Vagina (tissue), 2 donors: ENCODE results near the gene SYT5. TPM values are rescaled to one million over a fixed set of nuclear protein-coding genes. Genes with fewer than 3 reads are reported as not detected.
"Not testable (repeated sequence)": the region's sequence is repeated elsewhere in the genome, so short reads cannot be mapped to it uniquely, and the experiment has no call there.

Source experiments
- DNase-seq, 2 donors: peaks; one replicate each; pipeline ENCODE4 v3.0.0-alpha.2; 2017; ENCODE audit errors: extremely low spot score in 2 of 2
- H3K27ac ChIP-seq: fragments of 200-600 bp; sonication (generic); one replicate; pipeline ENCODE4 v1.5.1; 2019
- H3K27me3 ChIP-seq: fragments of 200-600 bp; sonication (generic); one replicate; pipeline ENCODE4 v1.5.1; 2019
- H3K36me3 ChIP-seq, 2 donors: fragments of 200-600 bp; sonication (generic); one replicate each; pipeline ENCODE4 v1.5.1; 2017 to 2019
- H3K4me1 ChIP-seq: fragments of 200-600 bp; sonication (generic); one replicate; pipeline ENCODE4 v1.5.1; 2019
- H3K4me3 ChIP-seq, 2 donors: fragments of 200-600 bp; sonication (generic); 1 replicate in 1 of 2; 2 replicates in 1 of 2; pipeline ENCODE4 v1.5.1; 2016 to 2019
- H3K9me3 ChIP-seq: fragments of 200-600 bp; sonication (generic); one replicate; pipeline ENCODE4 v1.5.1; 2019
- CTCF ChIP-seq, 3 experiments: fragments of 450-650 bp in 2 of 3; fragments of 200-600 bp in 1 of 3; sonication (generic) in 1 of 3; IDR thresholded peaks; one replicate each; pipeline ENCODE4 v1.5.1; 2017 to 2019; ENCODE audit warnings: antibody characterized with exemption in 3 of 3, mild to moderate bottlenecking in 2 of 3, moderate library complexity in 2 of 3
- POLR2A ChIP-seq, 2 donors: fragments of 450-650 bp; IDR thresholded peaks; one replicate each; pipeline ENCODE4 v1.6.1; 2017; ENCODE audit warnings: antibody characterized with exemption in 2 of 2, mild to moderate bottlenecking in 2 of 2, moderate library complexity in 2 of 2
- POLR2AphosphoS5 ChIP-seq, 2 donors: sonication (generic); formaldehyde crosslinking; IDR thresholded peaks; one replicate each; pipeline ENCODE4 v1.9.0; 2017; ENCODE audit warnings: antibody characterized with exemption in 2 of 2, mild to moderate bottlenecking in 2 of 2, low read depth in 1 of 2; ENCODE audit not compliant: insufficient read depth in 1 of 2
- intact Hi-C: fragments of 100-400 bp; cut with DNase I; formaldehyde crosslinking; loops from one replicate; pipeline ENCODE4 v1.15.1; 2023
- total RNA-seq: library from RNA; depleted of rRNA; stranded (reverse); fragments of >200 nt; gene quantifications from one replicate; pipeline ENCODE4 v1.2.3, GENCODE V29; 2016

The SYT5 gene
- total RNA-seq, 1 donor from 2014 or later = not detected

GRCh38 chr19:55228015-55228391, 47.9 kb upstream of the SYT5 start:
- H3K27me3 ChIP-seq = no peaks in the 10 kb centered on the region
- peaks cover 0 to 46% of the 10 kb centered on the region in 2 donors for H3K36me3 ChIP-seq
- intact Hi-C loops = no loop called here
- H3K4me1 ChIP-seq = no peaks in the 10 kb centered on the region
- DNase-seq = no peak
- no peak for TF ChIP-seq POLR2A (IDR thresholded peaks at IDR 0.05)
- TF ChIP-seq POLR2AphosphoS5 (IDR thresholded peaks at IDR 0.05; ENCODE audit: insufficient read depth in 1 of 2, low read depth in 1 of 2) = no peak
- TF ChIP-seq CTCF (IDR thresholded peaks at IDR 0.05) = no peak
- H3K9me3 ChIP-seq = no peaks in the 10 kb centered on the region
- no peak overlapping the region for H3K27ac ChIP-seq
- no peak overlapping the region for H3K4me3 ChIP-seq

- H3K9me3 ChIP-seq = no peaks in the 10 kb centered on the region
- intact Hi-C loops = no loop called here
- no peaks in the 10 kb centered on the region for H3K4me1 ChIP-seq
- no peak overlapping the region for H3K27ac ChIP-seq
- H3K4me3 ChIP-seq = no peak overlapping the region
- TF ChIP-seq CTCF (IDR thresholded peaks at IDR 0.05) (no peak), POLR2A (IDR thresholded peaks at IDR 0.05) (no peak), POLR2AphosphoS5 (IDR thresholded peaks at IDR 0.05; ENCODE audit: insufficient read depth in 1 of 2, low read depth in 1 of 2) (no peak)
- H3K27me3 ChIP-seq = no peaks in the 10 kb centered on the region
- H3K36me3 ChIP-seq = peaks cover 0 to 46% of the 10 kb centered on the region in 2 donors
- no peak for DNase-seq
Measured at GRCh38 chr19:55227241-55228014, 47.3 kb upstream of the SYT5 start.

- Histone ChIP-seq H3K36me3 (peaks cover 0 to 43% of the 10 kb centered on the region in 2 donors), H3K27me3 (no peaks in the 10 kb centered on the region), H3K4me1 (no peaks in the 10 kb centered on the region), H3K27ac (no peak overlapping the region), H3K9me3 (no peaks in the 10 kb centered on the region), H3K4me3 (no peak overlapping the region)
- no peak for DNase-seq
- TF ChIP-seq POLR2AphosphoS5 (IDR thresholded peaks at IDR 0.05; ENCODE audit: insufficient read depth in 1 of 2, low read depth in 1 of 2) (no peak), CTCF (IDR thresholded peaks at IDR 0.05) (no peak), POLR2A (IDR thresholded peaks at IDR 0.05) (no peak)
- intact Hi-C loops = no loop called here
Measured at GRCh38 chr19:55226788-55227187, 46.7 kb upstream of the SYT5 start.

- Histone ChIP-seq H3K36me3 (peaks cover 0 to 38% of the 10 kb centered on the region in 2 donors), H3K4me1 (no peaks in the 10 kb centered on the region), H3K27ac (no peak overlapping the region), H3K4me3 (no peak overlapping the region), H3K9me3 (no peaks in the 10 kb centered on the region), H3K27me3 (no peaks in the 10 kb centered on the region)
- no peak for DNase-seq
- intact Hi-C loops = no loop called here
- TF ChIP-seq CTCF (IDR thresholded peaks at IDR 0.05) (no peak), POLR2AphosphoS5 (IDR thresholded peaks at IDR 0.05; ENCODE audit: insufficient read depth in 1 of 2, low read depth in 1 of 2) (no peak), POLR2A (IDR thresholded peaks at IDR 0.05) (no peak)
Measured at GRCh38 chr19:55226273-55226672, 46.2 kb upstream of the SYT5 start.

- no peak for DNase-seq
- no peaks in the 10 kb centered on the region for H3K4me1 ChIP-seq
- TF ChIP-seq CTCF (IDR thresholded peaks at IDR 0.05) = no peak
- TF ChIP-seq POLR2A (IDR thresholded peaks at IDR 0.05) = no peak
- TF ChIP-seq POLR2AphosphoS5 (IDR thresholded peaks at IDR 0.05; ENCODE audit: insufficient read depth in 1 of 2, low read depth in 1 of 2) = no peak
- H3K27ac ChIP-seq = no peak overlapping the region
- H3K27me3 ChIP-seq = no peaks in the 10 kb centered on the region
- H3K4me3 ChIP-seq = no peak overlapping the region
- no peaks in the 10 kb centered on the region for H3K9me3 ChIP-seq
- intact Hi-C loops = no loop called here
- H3K36me3 ChIP-seq = peaks cover 0 to 30% of the 10 kb centered on the region in 2 donors
Measured at GRCh38 chr19:55225415-55225958, 45.4 kb upstream of the SYT5 start.

- H3K27ac ChIP-seq, H3K4me1 ChIP-seq, DNase-seq, H3K27me3 ChIP-seq, intact Hi-C loops, H3K9me3 ChIP-seq, H3K4me3 ChIP-seq: not testable (repeated sequence)
- peaks cover 0 to 23% of the 10 kb centered on the region in 2 donors for H3K36me3 ChIP-seq
Measured at GRCh38 chr19:55224679-55225414, 44.8 kb upstream of the SYT5 start.
